ENCODE data around the gene CFAP90. TPM values are rescaled to one million over a fixed set of nuclear protein-coding genes. Genes with fewer than 3 reads are reported as not detected.
A peak's percentile ranks its signal among the peaks of the same experiment; 100 is the strongest.

The CFAP90 gene
- total RNA-seq, 1 donor from 2014 or later: not detected

GRCh38 chr5:7857361-7857760, 6.4 kb upstream of the CFAP90 start:
- H3K4me3 Mint-ChIP-seq: no peak overlapping the region
- no peaks in the 10 kb centered on the region for H3K27me3 Mint-ChIP-seq (ENCODE audit: insufficient read depth)
- intact Hi-C loops (cut with micrococcal nuclease): loop anchor here (2.0 to 5.0 kb wide), 2 partner anchors 100 to 597 kb away; no protein-coding TSS in a partner anchor
- DNase-seq (ENCODE audit: low spot score): no peak
- peaks cover 26% of the 10 kb centered on the region for H3K36me3 Mint-ChIP-seq (ENCODE audit: low read depth)
- H3K4me1 Mint-ChIP-seq (ENCODE audit: low read depth): peaks cover 21% of the 10 kb centered on the region
- H3K27ac Mint-ChIP-seq: peak overlapping the region; percentile 79
- H3K9me3 Mint-ChIP-seq: peaks cover 4% of the 10 kb centered on the region

GRCh38 chr5:7856855-7857254, 5.9 kb upstream of the CFAP90 start:
- no peak for DNase-seq (ENCODE audit: low spot score)
- no peaks in the 10 kb centered on the region for H3K27me3 Mint-ChIP-seq (ENCODE audit: insufficient read depth)
- no peak overlapping the region for H3K27ac Mint-ChIP-seq
- H3K4me3 Mint-ChIP-seq: no peak overlapping the region
- peaks cover 26% of the 10 kb centered on the region for H3K4me1 Mint-ChIP-seq (ENCODE audit: low read depth)
- H3K9me3 Mint-ChIP-seq: peaks cover 4% of the 10 kb centered on the region
- peaks cover 24% of the 10 kb centered on the region for H3K36me3 Mint-ChIP-seq (ENCODE audit: low read depth)
- intact Hi-C loops (cut with micrococcal nuclease): loop anchor here (2.0 to 5.0 kb wide), 2 partner anchors 100 to 596 kb away; no protein-coding TSS in a partner anchor

GRCh38 chr5:7855611-7856010, 4.7 kb upstream of the CFAP90 start:
- Mint-ChIP-seq H3K36me3 (ENCODE audit: low read depth) (peaks cover 19% of the 10 kb centered on the region), H3K9me3 (peaks cover 4% of the 10 kb centered on the region), H3K27ac (no peak overlapping the region), H3K4me3 (no peak overlapping the region), H3K27me3 (ENCODE audit: insufficient read depth) (peaks cover 5% of the 10 kb centered on the region), H3K4me1 (ENCODE audit: low read depth) (peaks cover 35% of the 10 kb centered on the region)
- intact Hi-C loops (cut with micrococcal nuclease): loop anchor here (2.0 to 5.0 kb wide), 2 partner anchors 98 to 595 kb away; no protein-coding TSS in a partner anchor
- no peak for DNase-seq (ENCODE audit: low spot score)

GRCh38 chr5:7852988-7853387, 2.1 kb upstream of the CFAP90 start:
- Mint-ChIP-seq H3K4me1 (ENCODE audit: low read depth) (peaks cover 25% of the 10 kb centered on the region), H3K4me3 (no peak overlapping the region), H3K9me3 (peaks cover 4% of the 10 kb centered on the region), H3K36me3 (ENCODE audit: low read depth) (peaks cover 6% of the 10 kb centered on the region), H3K27me3 (ENCODE audit: insufficient read depth) (peaks cover 22% of the 10 kb centered on the region), H3K27ac (no peak overlapping the region)
- DNase-seq (ENCODE audit: low spot score): no peak
- intact Hi-C loops (cut with micrococcal nuclease): no loop called here

- Mint-ChIP-seq H3K36me3 (ENCODE audit: low read depth) (peaks cover 3% of the 10 kb centered on the region), H3K4me3 (no peak overlapping the region), H3K27ac (no peak overlapping the region), H3K4me1 (ENCODE audit: low read depth) (peaks cover 20% of the 10 kb centered on the region), H3K9me3 (peaks cover 4% of the 10 kb centered on the region), H3K27me3 (ENCODE audit: insufficient read depth) (peaks cover 24% of the 10 kb centered on the region)
- no peak for DNase-seq (ENCODE audit: low spot score)
- intact Hi-C loops (cut with micrococcal nuclease): no loop called here
These were observed 1.6 kb upstream of the CFAP90 start for GRCh38 chr5:7852542-7852941.

- peaks cover 18% of the 10 kb centered on the region for H3K4me1 Mint-ChIP-seq (ENCODE audit: low read depth)
- peaks cover 2% of the 10 kb centered on the region for H3K36me3 Mint-ChIP-seq (ENCODE audit: low read depth)
- H3K27ac Mint-ChIP-seq: no peak overlapping the region
- H3K27me3 Mint-ChIP-seq (ENCODE audit: insufficient read depth): peaks cover 25% of the 10 kb centered on the region
- H3K4me3 Mint-ChIP-seq: peak overlapping the region; percentile 76
- no peak for DNase-seq (ENCODE audit: low spot score)
- peaks cover 4% of the 10 kb centered on the region for H3K9me3 Mint-ChIP-seq
- intact Hi-C loops (cut with micrococcal nuclease): no loop called here
These were observed 820 bp upstream of the CFAP90 start for GRCh38 chr5:7851617-7852289.

GRCh38 chr5:7851240-7851592, 283 bp upstream of the CFAP90 start:
- peaks cover 4% of the 10 kb centered on the region for H3K9me3 Mint-ChIP-seq
- H3K36me3 Mint-ChIP-seq (ENCODE audit: low read depth): peaks cover 2% of the 10 kb centered on the region
- intact Hi-C loops (cut with micrococcal nuclease): no loop called here
- peaks cover 18% of the 10 kb centered on the region for H3K4me1 Mint-ChIP-seq (ENCODE audit: low read depth)
- no peak for DNase-seq (ENCODE audit: low spot score)
- H3K4me3 Mint-ChIP-seq: peak overlapping the region; percentile 76
- no peak overlapping the region for H3K27ac Mint-ChIP-seq
- H3K27me3 Mint-ChIP-seq (ENCODE audit: insufficient read depth): peaks cover 27% of the 10 kb centered on the region

- intact Hi-C loops (cut with micrococcal nuclease): no loop called here
- Mint-ChIP-seq H3K36me3 (ENCODE audit: low read depth) (peaks cover 2% of the 10 kb centered on the region), H3K27ac (no peak overlapping the region), H3K27me3 (ENCODE audit: insufficient read depth) (peaks cover 28% of the 10 kb centered on the region), H3K9me3 (peaks cover 4% of the 10 kb centered on the region), H3K4me3 (peak overlapping the region; percentile 57), H3K4me1 (ENCODE audit: low read depth) (peaks cover 18% of the 10 kb centered on the region)
- no peak for DNase-seq (ENCODE audit: low spot score)
These were observed 1.1 kb downstream of the CFAP90 start for GRCh38 chr5:7849681-7850394.

- Mint-ChIP-seq H3K9me3 (peaks cover 4% of the 10 kb centered on the region), H3K4me1 (ENCODE audit: low read depth) (peaks cover 18% of the 10 kb centered on the region), H3K27me3 (ENCODE audit: insufficient read depth) (peaks cover 37% of the 10 kb centered on the region), H3K27ac (no peak overlapping the region), H3K36me3 (ENCODE audit: low read depth) (peaks cover 2% of the 10 kb centered on the region), H3K4me3 (no peak overlapping the region)
- intact Hi-C loops (cut with micrococcal nuclease): no loop called here
- DNase-seq (ENCODE audit: low spot score): no peak
These were observed 2.6 kb downstream of the CFAP90 start for GRCh38 chr5:7848296-7848695.

GRCh38 chr5:7846327-7846726, 4.6 kb downstream of the CFAP90 start:
- Mint-ChIP-seq H3K4me1 (ENCODE audit: low read depth) (peaks cover 3% of the 10 kb centered on the region), H3K4me3 (no peak overlapping the region), H3K36me3 (ENCODE audit: low read depth) (no peaks in the 10 kb centered on the region), H3K9me3 (no peaks in the 10 kb centered on the region), H3K27ac (no peak overlapping the region), H3K27me3 (ENCODE audit: insufficient read depth) (peaks cover 37% of the 10 kb centered on the region)
- DNase-seq (ENCODE audit: low spot score): no peak
- intact Hi-C loops (cut with micrococcal nuclease): no loop called here

- Mint-ChIP-seq H3K4me3 (no peak overlapping the region), H3K36me3 (ENCODE audit: low read depth) (no peaks in the 10 kb centered on the region), H3K27ac (no peak overlapping the region), H3K9me3 (no peaks in the 10 kb centered on the region), H3K27me3 (ENCODE audit: insufficient read depth) (peaks cover 34% of the 10 kb centered on the region), H3K4me1 (ENCODE audit: low read depth) (no peaks in the 10 kb centered on the region)
- intact Hi-C loops (cut with micrococcal nuclease): no loop called here
- no peak for DNase-seq (ENCODE audit: low spot score)
These were observed 5.4 kb downstream of the CFAP90 start for GRCh38 chr5:7845557-7845956.

GRCh38 chr5:7844901-7845300, 6.0 kb downstream of the CFAP90 start:
- Mint-ChIP-seq H3K36me3 (ENCODE audit: low read depth) (no peaks in the 10 kb centered on the region), H3K27ac (no peak overlapping the region), H3K9me3 (no peaks in the 10 kb centered on the region), H3K4me1 (ENCODE audit: low read depth) (no peaks in the 10 kb centered on the region), H3K4me3 (no peak overlapping the region), H3K27me3 (ENCODE audit: insufficient read depth) (peaks cover 33% of the 10 kb centered on the region)
- intact Hi-C loops (cut with micrococcal nuclease): no loop called here
- DNase-seq (ENCODE audit: low spot score): no peak

GRCh38 chr5:7842531-7842930, 8.4 kb downstream of the CFAP90 start:
- intact Hi-C loops (cut with micrococcal nuclease): no loop called here
- Mint-ChIP-seq H3K27ac (no peak overlapping the region), H3K4me1 (ENCODE audit: low read depth) (no peaks in the 10 kb centered on the region), H3K9me3 (no peaks in the 10 kb centered on the region), H3K27me3 (ENCODE audit: insufficient read depth) (peaks cover 15% of the 10 kb centered on the region), H3K4me3 (no peak overlapping the region), H3K36me3 (ENCODE audit: low read depth) (no peaks in the 10 kb centered on the region)
- no peak for DNase-seq (ENCODE audit: low spot score)

All from activated T-helper 1 cell treated with anti-CD3 and anti-CD28 coated beads, Interleukin-12 subunit alpha, Interleukin-12 subunit beta, Interleukin-2, Interleukin-4 antibody, amounts not matched to agents 30 ng/mL and 10 ng/mL and 1 ng/mL, durations not matched to agents 14 hours and 24 hours and 36 hours (primary cell).